ENCODE measurements around the gene GRK5.
A peak's percentile ranks its signal among the peaks of the same experiment; 100 is the strongest.

The GRK5 gene

GRCh38 chr10:119198438-119198837 lies 8.9 kb upstream of the GRK5 start:
- DNase-seq = no peak

- DNase-seq = peak; percentile 83
Observed at GRCh38 chr10:119199231-119199992, 8.0 kb upstream of the GRK5 start.

GRCh38 chr10:119201233-119201632 lies 6.1 kb upstream of the GRK5 start:
- no peak for DNase-seq

- peak; percentile 75 for DNase-seq
Observed at GRCh38 chr10:119203006-119203405, 4.4 kb upstream of the GRK5 start.

GRCh38 chr10:119205894-119206602 lies 1.3 kb upstream of the GRK5 start:
- DNase-seq = no peak

- peak; percentile 69 for DNase-seq
Observed at GRCh38 chr10:119206603-119207365, 587 bp upstream of the GRK5 start.

GRCh38 chr10:119207713-119208552 lies 562 bp downstream of the GRK5 start:
- peak; percentile 56 for DNase-seq

- DNase-seq = peak; percentile 47
Observed at GRCh38 chr10:119208553-119208940, 1.2 kb downstream of the GRK5 start.

- DNase-seq = peak; percentile 53
Observed at GRCh38 chr10:119209035-119209735, 1.8 kb downstream of the GRK5 start.

- DNase-seq = no peak
Observed at GRCh38 chr10:119209736-119210355, 2.5 kb downstream of the GRK5 start.

- DNase-seq = no peak
Observed at GRCh38 chr10:119210633-119211032, 3.3 kb downstream of the GRK5 start.

GRCh38 chr10:119211176-119211575 lies 3.8 kb downstream of the GRK5 start:
- DNase-seq = peak; percentile 70

- no peak for DNase-seq
Observed at GRCh38 chr10:119211625-119212441, 4.5 kb downstream of the GRK5 start.

- no peak for DNase-seq
Observed at GRCh38 chr10:119215371-119215770, 8.0 kb downstream of the GRK5 start.

- DNase-seq = no peak
Observed at GRCh38 chr10:119216127-119216526, 8.8 kb downstream of the GRK5 start.

GRCh38 chr10:119217401-119217800 lies 10.0 kb downstream of the GRK5 start:
- DNase-seq = no peak

GRCh38 chr10:119217991-119218490 lies 10.7 kb downstream of the GRK5 start:
- DNase-seq = no peak

- peak; percentile 84 for DNase-seq
Observed at GRCh38 chr10:119219871-119220270, 12.5 kb downstream of the GRK5 start.

GRCh38 chr10:119221201-119221600 lies 13.8 kb downstream of the GRK5 start:
- peak; percentile 69 for DNase-seq

- no peak for DNase-seq
Observed at GRCh38 chr10:119221666-119222065, 14.3 kb downstream of the GRK5 start.
